ENCODE measurements around the gene ABITRAM.

The ABITRAM gene

DNA sequence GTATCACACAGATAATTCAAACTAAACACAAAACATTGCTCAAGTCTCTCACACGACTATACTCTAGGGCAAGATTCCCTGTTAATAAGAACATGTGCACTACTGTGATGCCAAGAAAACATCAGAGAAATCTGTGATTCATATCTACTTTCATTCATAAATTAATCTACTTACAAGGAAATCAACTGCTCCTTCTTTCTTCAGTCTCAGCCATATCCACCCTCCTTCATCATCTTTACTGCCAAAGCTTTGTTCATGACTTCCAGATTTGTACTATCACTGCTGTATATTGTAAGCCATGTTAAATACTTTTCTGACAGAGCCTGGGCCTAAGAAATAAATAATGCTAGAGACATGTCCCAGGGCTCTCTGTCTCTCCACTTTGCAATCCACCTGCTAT, 44.0 kb downstream of the ABITRAM start:
- in situ Hi-C loops (cut with HindIII; ENCODE audit: low pct_ligation_motif_present, low sequenced_read_pairs), result no loop called here
- no peaks in the 10 kb centered on the region for H3K27me3 ChIP-seq (replicated peaks)
- TF ChIP-seq, protein P1, sequence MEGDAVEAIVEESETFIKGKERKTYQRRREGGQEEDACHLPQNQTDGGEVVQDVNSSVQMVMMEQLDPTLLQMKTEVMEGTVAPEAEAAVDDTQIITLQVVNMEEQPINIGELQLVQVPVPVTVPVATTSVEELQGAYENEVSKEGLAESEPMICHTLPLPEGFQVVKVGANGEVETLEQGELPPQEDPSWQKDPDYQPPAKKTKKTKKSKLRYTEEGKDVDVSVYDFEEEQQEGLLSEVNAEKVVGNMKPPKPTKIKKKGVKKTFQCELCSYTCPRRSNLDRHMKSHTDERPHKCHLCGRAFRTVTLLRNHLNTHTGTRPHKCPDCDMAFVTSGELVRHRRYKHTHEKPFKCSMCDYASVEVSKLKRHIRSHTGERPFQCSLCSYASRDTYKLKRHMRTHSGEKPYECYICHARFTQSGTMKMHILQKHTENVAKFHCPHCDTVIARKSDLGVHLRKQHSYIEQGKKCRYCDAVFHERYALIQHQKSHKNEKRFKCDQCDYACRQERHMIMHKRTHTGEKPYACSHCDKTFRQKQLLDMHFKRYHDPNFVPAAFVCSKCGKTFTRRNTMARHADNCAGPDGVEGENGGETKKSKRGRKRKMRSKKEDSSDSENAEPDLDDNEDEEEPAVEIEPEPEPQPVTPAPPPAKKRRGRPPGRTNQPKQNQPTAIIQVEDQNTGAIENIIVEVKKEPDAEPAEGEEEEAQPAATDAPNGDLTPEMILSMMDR (IDR thresholded peaks at IDR 0.05; ENCODE audit: low read depth, low read length, missing control alignments), result no peak
- peaks cover 14% of the 10 kb centered on the region for H3K36me3 ChIP-seq (replicated peaks)
- DNase-seq, result no peak
- H3K4me3 ChIP-seq (ENCODE audit: low read depth, low read length), result no peak overlapping the region
- H3K27ac ChIP-seq, result no peak overlapping the region

DNA sequence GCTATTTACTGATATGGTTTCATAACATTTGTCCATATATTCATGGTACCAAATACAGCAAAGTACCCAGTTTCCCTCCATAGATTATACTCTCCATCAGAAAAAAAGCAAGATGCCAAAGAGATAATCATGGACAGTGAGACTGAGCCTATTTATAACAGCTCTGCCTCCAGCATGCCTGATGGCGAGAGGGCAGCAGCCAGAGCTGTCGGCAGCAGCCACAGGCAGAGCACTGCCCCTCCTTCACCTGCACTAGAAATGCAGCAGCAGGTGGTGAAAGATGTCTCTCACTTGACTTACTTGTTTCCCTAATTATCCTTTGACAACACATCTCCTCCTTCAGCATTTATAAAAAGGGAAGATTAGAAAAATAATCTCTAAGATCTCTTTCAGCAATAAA, 46.7 kb downstream of the ABITRAM start:
- Histone ChIP-seq H3K36me3 (replicated peaks) (peaks cover 14% of the 10 kb centered on the region), H3K27ac (no peak overlapping the region), H3K27me3 (replicated peaks) (no peaks in the 10 kb centered on the region), H3K4me3 (ENCODE audit: low read depth, low read length) (no peak overlapping the region)
- no peak for DNase-seq
- in situ Hi-C loops (cut with HindIII; ENCODE audit: low pct_ligation_motif_present, low sequenced_read_pairs), result no loop called here
- TF ChIP-seq, protein P1 (IDR thresholded peaks at IDR 0.05; ENCODE audit: low read depth, low read length, missing control alignments), result no peak

DNA sequence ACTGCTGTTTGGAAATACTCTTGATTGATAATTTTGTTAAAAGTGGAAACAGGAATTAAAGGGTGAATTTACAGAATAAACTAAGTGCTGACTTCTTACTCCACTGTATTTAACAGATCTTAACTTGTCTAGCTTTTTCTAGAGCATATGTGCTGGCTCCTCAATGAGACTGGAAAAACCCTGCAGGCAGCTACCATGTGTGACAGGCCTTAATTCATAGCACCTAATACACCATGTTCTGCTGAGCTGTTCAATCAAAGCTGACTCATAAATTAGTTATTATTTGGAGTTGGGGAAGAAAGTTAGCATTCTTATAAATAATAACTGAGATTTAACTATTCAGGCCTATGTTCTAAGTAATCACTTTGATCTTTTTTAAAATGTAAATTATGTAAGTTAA, 49.7 kb downstream of the ABITRAM start:
- DNase-seq, result no peak
- Histone ChIP-seq H3K36me3 (replicated peaks) (peaks cover 8% of the 10 kb centered on the region), H3K4me3 (ENCODE audit: low read depth, low read length) (no peak overlapping the region), H3K27ac (no peak overlapping the region), H3K27me3 (replicated peaks) (no peaks in the 10 kb centered on the region)
- TF ChIP-seq, protein P1 (IDR thresholded peaks at IDR 0.05; ENCODE audit: low read depth, low read length, missing control alignments), result no peak
- in situ Hi-C loops (cut with HindIII; ENCODE audit: low pct_ligation_motif_present, low sequenced_read_pairs), result no loop called here

Measured in brain microvascular endothelial cell (primary cell).